Head of caudate nucleus (tissue), 42 donors: ENCODE results near the gene C2orf49.

ENCODE experiments used
- DNase-seq, 42 donors: peaks; one replicate each; pipeline versions ENCODE4 v3.0.0 to v3.0.0-alpha.2; 2020 to 2021; ENCODE audit warnings: mixed read lengths in 7 of 42
- intact Hi-C: fragments of 100-400 bp; cut with DNase I; formaldehyde crosslinking; loops from one replicate; pipeline ENCODE4 v1.15.0; 2022

C2orf49 gene

DNA sequence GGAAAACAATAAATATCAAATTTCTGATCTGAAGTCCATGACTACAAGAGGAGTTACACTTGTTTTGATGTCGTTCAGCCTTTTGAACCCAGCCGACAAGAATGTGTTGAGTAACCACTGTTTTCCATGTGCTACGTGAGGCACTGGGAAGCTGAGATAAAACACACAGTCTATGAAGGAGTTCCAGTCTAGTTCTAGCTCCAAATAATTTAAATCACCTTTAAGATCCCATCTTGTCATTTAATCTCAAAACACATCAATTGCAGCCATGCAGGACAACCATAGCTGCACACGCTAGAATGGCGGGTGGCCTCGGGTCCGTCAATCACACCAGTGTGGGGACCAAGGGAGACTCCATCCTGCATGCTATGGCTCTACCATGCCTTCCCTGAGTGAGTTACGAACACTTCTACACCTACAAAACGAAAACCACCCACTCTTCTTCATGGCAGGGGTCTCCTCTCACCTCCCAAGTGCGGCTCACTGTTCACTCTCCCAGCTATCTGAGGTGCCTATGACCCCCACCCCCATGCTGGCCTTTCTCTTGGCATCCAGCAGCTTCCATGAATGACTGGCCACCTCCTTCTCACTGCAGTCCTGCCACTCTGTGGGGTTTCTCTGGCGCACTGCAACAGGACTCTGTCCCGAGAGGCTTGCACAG, 57.7 kb downstream of the C2orf49 start:
- intact Hi-C loops, result no loop called here
- DNase-seq, result no peak

DNA sequence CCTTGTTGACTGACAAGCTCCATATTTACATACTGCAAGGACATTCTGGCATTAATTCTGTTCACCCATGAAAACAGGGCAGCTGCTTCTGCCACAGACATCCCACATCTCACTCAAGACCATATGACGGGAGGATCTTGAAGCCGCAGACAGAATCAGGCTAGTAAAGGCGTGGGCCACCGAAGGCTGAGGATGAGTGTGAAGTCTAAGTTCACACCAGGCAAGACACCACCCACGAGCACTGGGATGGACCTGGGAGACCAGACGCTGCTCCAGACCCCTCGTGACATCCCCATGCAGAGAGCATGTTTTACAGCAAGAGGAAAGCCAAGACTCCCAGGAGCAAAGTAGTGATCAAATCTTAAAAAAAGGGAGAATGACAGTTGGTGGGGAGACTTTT, 58.4 kb downstream of the C2orf49 start:
- no peak for DNase-seq
- intact Hi-C loops, result no loop called here

DNA sequence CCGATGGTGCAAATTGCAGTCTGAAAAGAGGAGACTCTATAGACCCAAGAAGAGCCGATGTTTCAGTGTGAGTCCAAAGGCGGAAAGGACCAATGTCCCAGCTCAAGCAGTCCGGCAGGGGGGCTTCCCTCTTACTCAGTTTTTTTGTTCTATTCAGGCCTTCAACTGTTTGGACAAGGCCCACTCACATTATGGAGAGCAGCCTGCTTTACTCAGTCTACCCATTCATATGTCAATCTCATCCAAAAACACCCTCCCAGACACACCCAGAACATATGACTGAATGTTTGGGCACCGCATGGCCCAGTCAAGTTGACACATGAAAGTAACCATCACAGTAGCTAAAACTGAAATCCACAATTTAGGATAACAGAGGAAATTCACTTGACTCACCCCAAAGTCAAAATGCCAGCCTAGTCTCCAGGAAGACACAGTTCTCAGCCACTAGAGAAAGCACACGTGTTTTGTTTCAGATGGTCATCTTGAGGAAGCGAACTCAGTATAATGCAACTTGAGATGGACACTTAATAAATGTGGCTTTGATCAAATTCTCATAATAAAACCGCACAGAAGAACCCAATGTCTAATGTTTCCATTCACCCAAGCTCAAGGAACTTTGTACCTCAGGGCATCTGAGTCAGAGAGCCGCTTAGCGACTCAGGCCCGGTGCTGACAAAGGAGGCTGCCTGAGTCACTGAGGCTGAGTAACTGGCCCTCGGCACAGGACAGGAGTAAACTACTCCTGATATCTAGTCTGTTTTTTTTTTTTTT, 59.1 kb downstream of the C2orf49 start:
- intact Hi-C loops, result no loop called here
- no peak for DNase-seq

DNA sequence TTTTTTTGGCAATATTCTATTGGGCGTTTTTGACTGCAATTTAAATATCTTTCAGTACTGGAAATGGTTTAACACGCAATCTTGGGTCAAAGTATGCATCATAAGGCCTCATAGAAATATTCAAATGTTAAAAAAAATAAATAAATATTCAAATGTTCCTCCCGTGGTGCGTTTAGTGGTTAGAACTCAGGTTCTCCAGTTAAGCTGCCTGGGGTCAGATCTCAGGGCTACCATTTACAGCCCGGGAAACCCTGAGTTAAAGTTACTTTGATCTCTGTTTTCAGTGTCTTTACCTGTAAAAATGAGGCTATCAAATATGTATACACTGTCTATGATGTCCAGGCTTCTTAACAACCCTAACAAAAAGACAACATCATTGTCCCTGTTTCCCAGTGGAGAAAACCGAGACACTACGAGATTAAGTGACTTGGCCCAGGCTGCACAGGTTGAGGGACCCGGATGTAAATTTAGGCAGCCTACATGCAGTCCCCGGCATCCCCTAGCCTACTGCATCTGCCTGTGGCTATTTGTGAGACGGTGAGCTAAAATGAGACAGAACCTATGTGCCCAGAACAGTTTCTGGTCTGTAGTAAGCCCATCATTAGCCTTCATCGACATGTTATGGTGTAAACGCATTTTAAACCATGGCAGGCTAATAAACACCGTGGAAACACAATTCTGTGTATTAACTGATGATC, 59.8 kb downstream of the C2orf49 start:
- DNase-seq, result no peak
- intact Hi-C loops, result no loop called here

DNA sequence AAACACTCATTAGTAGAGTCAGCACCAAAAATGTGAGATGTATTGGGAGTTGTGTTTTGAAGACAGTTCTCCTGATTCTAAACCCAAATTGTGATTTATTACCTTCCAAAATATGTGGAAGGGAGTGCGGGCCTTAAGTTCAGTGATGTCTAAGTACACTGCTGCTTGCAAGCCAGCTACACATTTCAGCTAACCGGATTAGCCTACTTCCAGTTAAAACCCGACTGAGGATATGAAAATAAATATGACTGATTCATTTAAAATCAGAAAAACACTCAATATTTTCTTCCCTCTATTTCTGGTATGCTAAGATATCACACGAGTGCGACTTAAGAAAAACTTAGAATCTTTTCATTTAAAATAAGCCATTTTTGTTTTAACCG, 60.6 kb downstream of the C2orf49 start:
- intact Hi-C loops, result no loop called here
- DNase-seq, result no peak

DNA sequence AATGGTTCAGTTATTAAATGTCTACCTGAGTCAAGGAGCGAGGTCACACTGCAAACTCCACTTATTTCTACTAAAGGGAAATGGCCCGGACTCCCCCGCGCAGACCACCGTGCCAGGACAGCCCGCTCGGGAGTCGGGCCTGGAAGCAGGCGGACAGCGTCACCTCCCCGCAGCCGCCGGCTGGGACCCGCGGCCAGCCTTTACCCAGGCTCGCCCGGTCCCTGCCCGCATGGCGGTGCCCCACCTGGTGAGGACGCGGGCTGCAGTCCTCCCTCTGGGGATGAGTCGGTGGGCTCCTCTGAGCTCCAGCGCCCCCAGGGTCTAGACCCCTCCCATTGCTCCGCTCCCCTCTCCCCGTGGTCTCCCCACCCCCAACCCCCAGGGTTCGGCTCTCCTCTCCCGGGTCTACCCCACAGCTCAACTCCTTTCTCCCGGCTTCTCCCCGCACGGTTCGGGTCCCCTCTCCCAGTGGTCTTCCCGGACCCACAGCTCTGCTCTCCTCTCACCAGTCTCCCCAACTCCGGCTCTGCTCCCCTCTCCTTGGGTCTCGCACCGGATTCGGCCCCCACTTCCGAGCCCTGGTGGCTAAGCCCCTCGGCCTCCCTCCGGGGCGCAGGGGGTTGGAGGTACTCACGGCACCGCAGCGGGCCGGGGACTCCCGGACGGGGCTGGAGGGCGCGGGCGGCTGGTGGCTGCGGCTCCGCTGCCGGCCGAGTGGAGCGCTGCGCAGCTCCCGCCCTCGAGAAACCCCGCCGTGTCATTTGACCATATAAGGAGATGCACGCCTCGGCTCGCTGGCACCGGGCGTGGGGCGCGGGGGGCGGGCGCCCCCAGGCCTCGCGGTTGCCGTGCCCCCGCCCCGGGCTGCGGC, 61.2 kb downstream of the C2orf49 start, which contains the start of gene FHL2:
FHL2 (minus strand) TSS at position 716 of the 871 bp plus-strand sequence. CDS start 12,535 bp downstream, outside the sequence.
- DNase-seq, result peak in 41 of 42 donors; percentile 17 to 77 (median 56)
- intact Hi-C loops, result no loop called here
